Loucy (cell line): ENCODE measurements around the gene RSF1.

Experiments used
- H2AFZ ChIP-seq: fragments of 200-600 bp; sonication (generic); 2 replicates; pipeline ENCODE4 v1.6.0; 2016; ENCODE audit warnings: antibody characterized with exemption, mild to moderate bottlenecking, low read length, moderate library complexity
- H3F3A ChIP-seq: fragments of 200-600 bp; 2 replicates; pipeline ENCODE4 v1.6.0; 2016; ENCODE audit warnings: antibody characterized with exemption, low read depth, mild to moderate bottlenecking
- H3K27me3 ChIP-seq: fragments of 200-600 bp; sonication (generic); 2 replicates; pipeline ENCODE4 v1.6.1; 2014; ENCODE audit warnings: low read length, mild to moderate bottlenecking; ENCODE audit not compliant: insufficient read depth, poor library complexity, severe bottlenecking
- H3K36me3 ChIP-seq: fragments of 200-600 bp; sonication (generic); 2 replicates; pipeline ENCODE4 v1.6.1; 2016; ENCODE audit warnings: low read length; ENCODE audit not compliant: insufficient read depth
- H3K4me1 ChIP-seq: fragments of 200-600 bp; sonication (generic); 2 replicates; pipeline ENCODE4 v1.5.1; 2014; ENCODE audit warnings: low read length, mild to moderate bottlenecking; ENCODE audit not compliant: insufficient read depth, poor library complexity, severe bottlenecking
- H3K4me2 ChIP-seq: fragments of 200-600 bp; sonication (generic); 2 replicates; pipeline ENCODE4 v1.6.0; 2014; ENCODE audit warnings: antibody characterized with exemption, low read length, low read depth, mild to moderate bottlenecking; ENCODE audit not compliant: poor library complexity, severe bottlenecking
- H3K4me3 ChIP-seq: fragments of 200-600 bp; sonication (generic); 2 replicates; pipeline ENCODE4 v1.5.1; 2014; ENCODE audit warnings: low read length, mild to moderate bottlenecking, mixed read lengths; ENCODE audit not compliant: poor library complexity, severe bottlenecking
- H3K79me2 ChIP-seq: fragments of 200-600 bp; sonication (generic); 2 replicates; pipeline ENCODE4 v1.6.1; 2014; ENCODE audit warnings: low read length; ENCODE audit not compliant: insufficient read depth
- H3K9ac ChIP-seq: fragments of 200-600 bp; sonication (generic); 2 replicates; pipeline ENCODE4 v1.6.0; 2014; ENCODE audit warnings: mild to moderate bottlenecking, low read depth, low read length, moderate library complexity; ENCODE audit not compliant: poor library complexity, severe bottlenecking
- H3K9me2 ChIP-seq: fragments of 200-600 bp; sonication (generic); replicated peaks from 2 replicates; pipeline ENCODE4 v1.6.1; 2016; ENCODE audit warnings: low read depth, low read length, mixed read lengths
- H3K9me3 ChIP-seq: fragments of 200-600 bp; sonication (generic); 2 replicates; pipeline ENCODE4 v1.6.1; 2014; ENCODE audit warnings: mild to moderate bottlenecking, antibody characterized with exemption, low read length, low read depth; ENCODE audit not compliant: insufficient read depth
- H4K20me1 ChIP-seq: fragments of 200-600 bp; sonication (generic); 2 replicates; pipeline ENCODE4 v1.6.0; 2014; ENCODE audit warnings: antibody characterized with exemption, low read length, mild to moderate bottlenecking; ENCODE audit not compliant: insufficient read depth, poor library complexity, severe bottlenecking
- EZH2phosphoT487 ChIP-seq: fragments of 200-600 bp; IDR thresholded peaks from 2 replicates; pipeline ENCODE4 v1.6.1; 2018; ENCODE audit warnings: antibody characterized with exemption, mild to moderate bottlenecking, moderate library complexity, borderline replicate concordance
- TF ChIP-seq, protein P1 (sequence below): fragments of 200-600 bp; sonication (generic); conservative IDR thresholded peaks from 2 replicates; pipeline ENCODE4 v1.5.1; 2014; ENCODE audit warnings: mild to moderate bottlenecking, antibody characterized with exemption, low read length

RSF1 gene

DNA sequence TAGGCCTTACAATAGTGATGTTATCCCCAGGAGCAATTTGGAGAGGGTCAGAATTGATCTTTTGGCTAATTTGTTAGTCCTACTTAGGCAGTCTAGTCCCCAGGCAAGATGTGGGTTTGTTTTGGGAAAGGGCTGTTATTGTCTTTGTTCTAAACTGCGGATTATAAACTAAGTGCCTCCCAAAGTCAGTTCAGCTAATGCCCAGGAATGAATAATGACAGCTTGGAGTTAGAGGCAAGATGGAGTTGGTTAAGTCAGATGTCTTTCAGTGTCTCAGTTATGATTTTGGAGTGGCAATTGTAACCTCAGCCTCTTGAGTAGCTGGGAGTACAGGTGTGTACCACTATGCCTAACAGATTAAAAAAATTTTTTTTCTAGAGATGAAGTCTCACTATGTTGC is 175.6 kb downstream of the RSF1 start:
- no peak overlapping the region for H3K4me3 ChIP-seq
- TF ChIP-seq, protein P1, sequence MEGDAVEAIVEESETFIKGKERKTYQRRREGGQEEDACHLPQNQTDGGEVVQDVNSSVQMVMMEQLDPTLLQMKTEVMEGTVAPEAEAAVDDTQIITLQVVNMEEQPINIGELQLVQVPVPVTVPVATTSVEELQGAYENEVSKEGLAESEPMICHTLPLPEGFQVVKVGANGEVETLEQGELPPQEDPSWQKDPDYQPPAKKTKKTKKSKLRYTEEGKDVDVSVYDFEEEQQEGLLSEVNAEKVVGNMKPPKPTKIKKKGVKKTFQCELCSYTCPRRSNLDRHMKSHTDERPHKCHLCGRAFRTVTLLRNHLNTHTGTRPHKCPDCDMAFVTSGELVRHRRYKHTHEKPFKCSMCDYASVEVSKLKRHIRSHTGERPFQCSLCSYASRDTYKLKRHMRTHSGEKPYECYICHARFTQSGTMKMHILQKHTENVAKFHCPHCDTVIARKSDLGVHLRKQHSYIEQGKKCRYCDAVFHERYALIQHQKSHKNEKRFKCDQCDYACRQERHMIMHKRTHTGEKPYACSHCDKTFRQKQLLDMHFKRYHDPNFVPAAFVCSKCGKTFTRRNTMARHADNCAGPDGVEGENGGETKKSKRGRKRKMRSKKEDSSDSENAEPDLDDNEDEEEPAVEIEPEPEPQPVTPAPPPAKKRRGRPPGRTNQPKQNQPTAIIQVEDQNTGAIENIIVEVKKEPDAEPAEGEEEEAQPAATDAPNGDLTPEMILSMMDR, result no peak
- no peak for TF ChIP-seq EZH2phosphoT487
- peaks cover 6% of the 10 kb centered on the region; the same call in 1 of the 2 replicates for H3K9me3 ChIP-seq
- no peaks in the 10 kb centered on the region for H3K79me2 ChIP-seq
- H4K20me1 ChIP-seq, result no peaks in the 10 kb centered on the region
- H3K9ac ChIP-seq, result no peak overlapping the region
- no peaks in the 10 kb centered on the region for H3F3A ChIP-seq
- H2AFZ ChIP-seq, result no peak overlapping the region
- H3K4me2 ChIP-seq, result no peak overlapping the region
- H3K36me3 ChIP-seq, result no peaks in the 10 kb centered on the region
- peaks cover 5% of the 10 kb centered on the region for H3K27me3 ChIP-seq
- no peaks in the 10 kb centered on the region for H3K9me2 ChIP-seq
- H3K4me1 ChIP-seq, result peaks cover 4% of the 10 kb centered on the region

DNA sequence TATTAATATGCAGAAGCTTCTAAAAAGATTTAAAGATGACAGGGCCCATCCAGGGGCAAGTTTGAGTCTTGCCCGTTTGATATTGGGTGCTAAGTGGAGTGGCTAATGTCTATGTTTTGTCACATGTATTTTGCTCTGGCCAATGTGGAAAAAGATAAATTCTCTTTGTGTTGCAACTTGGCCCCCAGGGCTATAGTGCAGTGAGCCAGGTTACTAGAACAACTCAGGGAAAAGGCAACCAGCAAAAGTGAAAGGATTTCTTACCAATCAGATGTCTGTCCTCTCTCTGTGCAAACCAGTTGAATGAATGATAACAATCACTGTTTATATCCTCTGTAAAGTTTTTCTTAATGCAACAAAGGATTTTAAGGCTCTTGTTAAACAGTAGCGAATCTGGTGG is 178.3 kb downstream of the RSF1 start:
- Histone ChIP-seq H3K9ac (no peak overlapping the region), H3K36me3 (no peaks in the 10 kb centered on the region), H3K4me2 (no peak overlapping the region), H3K79me2 (peaks cover 3% of the 10 kb centered on the region), H3K9me2 (no peaks in the 10 kb centered on the region), H3K4me3 (no peak overlapping the region), H3F3A (no peaks in the 10 kb centered on the region), H3K27me3 (peaks cover 7% of the 10 kb centered on the region), H3K9me3 (peaks cover 6% of the 10 kb centered on the region; the same call in 1 of the 2 replicates), H3K4me1 (peaks cover 10% of the 10 kb centered on the region), H4K20me1 (no peaks in the 10 kb centered on the region), H2AFZ (0 out of 2 replicates have a peak overlapping the region, but pooled peaks have one; percentile 22)
- TF ChIP-seq, protein P1, result no peak
- no peak for TF ChIP-seq EZH2phosphoT487

DNA sequence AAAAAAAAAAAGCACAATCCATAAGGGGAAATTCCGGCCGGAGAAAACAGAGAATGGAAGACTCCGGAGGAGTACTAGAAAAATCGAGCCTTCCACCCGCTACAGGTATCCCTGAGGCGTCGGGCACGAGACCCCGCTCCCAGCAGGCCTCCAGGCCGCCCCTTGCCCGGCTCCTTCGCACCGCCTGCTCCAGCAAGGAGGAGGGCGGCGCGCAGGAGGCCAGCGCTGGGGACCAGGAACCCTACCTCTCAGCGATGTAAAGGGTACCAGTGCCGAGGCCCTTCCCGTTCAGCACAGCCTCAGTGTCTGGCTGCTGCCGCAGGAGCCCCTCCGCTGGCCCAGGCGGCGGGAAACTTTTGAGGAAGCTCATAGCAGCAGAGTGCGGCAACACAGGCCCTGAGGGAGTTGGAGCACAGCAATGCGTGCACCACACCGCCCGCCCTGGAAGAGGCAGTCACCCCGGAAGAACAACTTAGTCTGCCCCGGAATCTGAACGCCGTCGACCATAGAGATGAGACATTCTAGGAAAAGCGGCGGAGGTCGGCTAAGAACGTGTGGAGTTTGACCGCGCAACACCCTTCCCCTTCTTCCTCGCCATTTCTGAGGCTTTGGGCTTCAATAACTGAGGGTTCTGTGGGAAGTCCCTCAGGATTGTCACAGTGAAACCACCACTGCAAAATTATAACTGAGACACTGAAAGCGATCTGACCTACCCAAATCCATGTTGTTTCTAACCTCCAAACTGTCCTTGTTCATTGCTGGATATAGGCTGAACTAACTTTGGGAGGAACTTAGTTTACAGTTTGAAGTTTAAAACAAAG is 183.0 kb downstream of the RSF1 start, which contains the start of gene CLNS1A:
Gene CLNS1A (minus strand): TSS at position 450 of the 821 bp plus-strand sequence. CDS start 80 bp downstream, at position 370.
- peaks cover 5% of the 10 kb centered on the region; the same call in 1 of the 2 replicates for H3F3A ChIP-seq
- peaks cover 6% of the 10 kb centered on the region; the same call in 1 of the 2 replicates for H3K9me3 ChIP-seq
- no peaks in the 10 kb centered on the region for H3K9me2 ChIP-seq
- H3K36me3 ChIP-seq, result no peaks in the 10 kb centered on the region
- peak within 1 kb of the TSS; percentile 100 for H3K4me3 ChIP-seq
- peaks cover 33% of the 10 kb centered on the region for H3K4me1 ChIP-seq
- H3K27me3 ChIP-seq, result peaks cover 7% of the 10 kb centered on the region
- peaks cover 48% of the 10 kb centered on the region for H3K79me2 ChIP-seq
- H2AFZ ChIP-seq, result peak within 1 kb of the TSS; percentile 100
- no peak for TF ChIP-seq EZH2phosphoT487
- TF ChIP-seq, protein P1, result no peak
- H3K9ac ChIP-seq, result peak within 1 kb of the TSS; percentile 93
- peaks cover 24% of the 10 kb centered on the region for H4K20me1 ChIP-seq
- peak within 1 kb of the TSS; percentile 97 for H3K4me2 ChIP-seq
